Measurements from ENCODE around the gene SMIM38.

DNA sequence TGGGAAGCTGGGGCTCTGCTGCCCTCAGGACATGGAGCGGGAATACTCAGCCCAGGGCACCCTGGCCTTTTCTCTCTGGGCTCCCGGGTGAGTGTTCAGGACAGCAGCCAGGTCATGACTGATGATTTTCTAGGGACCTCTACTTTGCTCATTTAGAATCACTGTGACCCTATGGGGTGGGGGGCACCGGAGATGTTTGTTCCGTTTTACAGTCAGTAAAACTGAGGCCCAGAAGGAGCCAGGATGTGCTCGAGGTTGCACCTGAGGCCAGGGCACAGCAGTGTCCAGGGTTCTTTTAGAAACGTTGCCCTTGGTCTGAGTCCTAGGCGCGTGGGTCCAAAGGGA is 48.1 kb downstream of the SMIM38 start:
- no peak for TF ChIP-seq CTCF (IDR thresholded peaks at IDR 0.05)
- no peak for TF ChIP-seq POLR2A (IDR thresholded peaks at IDR 0.05)

Data from lower leg skin (tissue), 3 donors.